Mucosa of gallbladder (tissue), 1 donor: ENCODE results near the gene GUCA2A. TPM values are rescaled to one million over a fixed set of nuclear protein-coding genes. Genes with fewer than 3 reads are reported as not detected.

Experiments
- DNase-seq: peaks from one replicate; pipeline ENCODE4 v3.0.0-alpha.2; 2020; ENCODE audit warnings: low spot score
- total RNA-seq: library from RNA; stranded (reverse); gene quantifications from one replicate; pipeline ENCODE4 v1.2.1, GENCODE V29; 2021
- donor health status: DM: no; HTN: no; CAD: no.

Gene GUCA2A
- total RNA-seq, 1 donor from 2014 or later = 1.1 TPM

GRCh38 chr1:42154685-42155084, 9.9 kb downstream of the GUCA2A start:
- DNase-seq = no peak

GRCh38 chr1:42153624-42154023, 10.9 kb downstream of the GUCA2A start:
- no peak for DNase-seq

GRCh38 chr1:42152907-42153600, 11.5 kb downstream of the GUCA2A start, which contains the start of gene GUCA2B:
GUCA2B (plus strand) TSS chr1:42153410; CDS start chr1:42153451, 41 bp downstream.
- DNase-seq = peak; percentile 55

- DNase-seq = peak; percentile 90
Observed at GRCh38 chr1:42152119-42152518, 12.4 kb downstream of the GUCA2A start.

GRCh38 chr1:42150651-42151050, 13.9 kb downstream of the GUCA2A start:
- no peak for DNase-seq

GRCh38 chr1:42148166-42148565, 16.4 kb downstream of the GUCA2A start:
- no peak for DNase-seq

- peak; percentile 90 for DNase-seq
Observed at GRCh38 chr1:42146626-42147320, 17.8 kb downstream of the GUCA2A start.

- no peak for DNase-seq
Observed at GRCh38 chr1:42145764-42146625, 18.6 kb downstream of the GUCA2A start.

- no peak for DNase-seq
Observed at GRCh38 chr1:42145389-42145716, 19.2 kb downstream of the GUCA2A start.

GRCh38 chr1:42144711-42145388, 19.7 kb downstream of the GUCA2A start:
- no peak for DNase-seq

GRCh38 chr1:42143896-42144710, 20.4 kb downstream of the GUCA2A start:
- DNase-seq = no peak

GRCh38 chr1:42142894-42143675, 21.5 kb downstream of the GUCA2A start:
- no peak for DNase-seq

GRCh38 chr1:42141978-42142377, 22.6 kb downstream of the GUCA2A start:
- DNase-seq = no peak

- DNase-seq = no peak
Observed at GRCh38 chr1:42140191-42140590, 24.4 kb downstream of the GUCA2A start.

GRCh38 chr1:42139444-42139843, 25.1 kb downstream of the GUCA2A start:
- no peak for DNase-seq

GRCh38 chr1:42138586-42138985, 26.0 kb downstream of the GUCA2A start:
- DNase-seq = no peak

GRCh38 chr1:42137766-42138165, 26.8 kb downstream of the GUCA2A start:
- no peak for DNase-seq

GRCh38 chr1:42136466-42136865, 28.1 kb downstream of the GUCA2A start:
- DNase-seq = no peak

GRCh38 chr1:42135426-42135825, 29.1 kb downstream of the GUCA2A start:
- no peak for DNase-seq

GRCh38 chr1:42133809-42134526, 30.6 kb downstream of the GUCA2A start:
- no peak for DNase-seq
